HG03280 (cell line): ENCODE data around the gene OR10H1.
A peak's percentile ranks its signal among the peaks of the same experiment; 100 is the strongest.
"Not testable (repeated sequence)": the region's sequence is repeated elsewhere in the genome, so short reads cannot be mapped to it uniquely, and the experiment has no call there.

ENCODE experiments used
- ATAC-seq: cut with Tn5 transposase; IDR thresholded peaks from one replicate; pipeline ENCODE4 v1.9.1; 2021; ENCODE audit warnings: mild to moderate bottlenecking, moderate library complexity; ENCODE audit not compliant: unreplicated experiment

OR10H1 gene, protein sequence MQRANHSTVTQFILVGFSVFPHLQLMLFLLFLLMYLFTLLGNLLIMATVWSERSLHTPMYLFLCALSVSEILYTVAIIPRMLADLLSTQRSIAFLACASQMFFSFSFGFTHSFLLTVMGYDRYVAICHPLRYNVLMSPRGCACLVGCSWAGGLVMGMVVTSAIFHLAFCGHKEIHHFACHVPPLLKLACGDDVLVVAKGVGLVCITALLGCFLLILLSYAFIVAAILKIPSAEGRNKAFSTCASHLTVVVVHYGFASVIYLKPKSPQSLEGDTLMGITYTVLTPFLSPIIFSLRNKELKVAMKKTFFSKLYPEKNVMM

DNA sequence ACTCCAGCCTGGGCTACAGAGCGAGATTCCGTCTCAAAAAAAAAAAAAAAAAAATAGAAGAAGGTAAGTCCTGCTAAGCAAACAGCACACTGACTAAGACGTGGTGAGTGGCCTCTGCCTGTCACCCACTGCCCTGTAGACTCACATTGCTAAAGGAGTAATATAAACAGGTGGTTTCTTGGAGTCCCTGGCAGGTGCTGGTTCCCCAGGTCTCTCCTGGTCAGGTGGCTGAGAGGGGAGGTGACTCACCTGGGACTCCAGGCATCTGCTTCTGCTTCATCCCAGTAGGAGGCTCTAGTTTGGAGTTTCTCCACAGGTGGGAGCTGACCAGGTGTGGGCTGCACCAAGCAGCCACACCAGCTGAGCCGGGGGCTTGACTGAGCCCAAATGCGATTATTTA, at the start of gene OR10H1:
Gene OR10H1, minus strand, starts transcription at position 359 of the 400 bp plus-strand sequence. CDS start 7,627 bp downstream, outside the sequence.
- ATAC-seq = no peak

DNA sequence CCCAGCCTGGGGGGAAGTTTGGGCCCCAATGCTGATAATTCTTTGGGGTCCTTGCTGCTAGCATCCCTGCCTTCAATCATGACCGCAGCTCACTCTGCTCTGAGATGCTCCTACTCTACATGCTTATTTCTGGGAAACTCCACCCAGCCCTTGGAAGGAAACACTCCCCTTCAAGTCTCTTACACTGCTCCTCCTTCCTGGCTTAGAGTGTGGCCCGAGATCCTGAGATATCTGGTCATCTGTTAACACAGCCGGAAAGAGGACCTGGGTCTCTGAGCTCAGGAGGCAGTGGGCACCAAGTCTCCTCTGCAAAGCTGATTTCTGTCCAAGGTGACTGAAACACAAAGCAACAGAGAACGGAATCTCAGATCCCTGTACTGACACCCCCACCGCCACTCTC, 49.4 kb upstream of the OR10H1 start:
- no peak for ATAC-seq

DNA sequence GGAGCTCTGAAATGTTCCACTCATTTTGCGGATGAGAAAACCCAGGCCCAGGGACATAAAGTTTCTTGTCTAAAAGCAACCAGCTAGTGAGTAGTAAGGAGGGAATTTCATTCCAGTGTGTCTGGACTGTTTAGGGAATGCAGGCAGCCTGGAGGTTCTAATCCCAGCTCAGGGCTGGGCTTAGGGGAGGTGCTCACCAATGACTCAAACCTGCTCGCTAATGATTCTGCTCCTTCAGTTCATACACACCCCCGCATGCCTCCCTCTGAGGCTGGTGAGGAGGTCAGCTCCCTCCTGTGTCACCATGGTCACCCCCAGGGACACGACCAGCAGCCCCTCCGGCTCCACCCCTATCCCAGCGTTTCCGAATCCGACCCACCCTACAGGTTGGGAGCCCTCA, 47.8 kb upstream of the OR10H1 start:
- ATAC-seq = no peak

DNA sequence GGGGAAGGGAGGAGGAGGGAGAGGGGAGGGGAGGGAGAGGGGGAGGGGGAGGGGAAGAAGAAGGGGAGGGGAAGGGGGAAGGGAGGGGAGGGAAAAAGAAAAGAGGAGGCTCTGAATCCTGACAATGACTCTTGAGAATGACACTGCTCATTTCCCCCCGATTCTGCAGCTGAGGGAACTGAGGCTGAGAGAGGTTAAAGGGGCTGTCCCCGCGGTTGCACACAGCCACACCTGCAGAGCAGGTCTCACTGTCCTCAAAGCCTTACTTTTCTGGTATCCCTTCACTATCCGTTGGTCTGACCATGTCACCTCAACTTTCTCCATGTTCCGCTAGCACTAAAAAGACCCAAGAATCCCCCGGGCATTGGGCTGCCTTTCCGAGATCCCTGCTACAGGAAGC, 47.0 kb upstream of the OR10H1 start:
- ATAC-seq = no peak

DNA sequence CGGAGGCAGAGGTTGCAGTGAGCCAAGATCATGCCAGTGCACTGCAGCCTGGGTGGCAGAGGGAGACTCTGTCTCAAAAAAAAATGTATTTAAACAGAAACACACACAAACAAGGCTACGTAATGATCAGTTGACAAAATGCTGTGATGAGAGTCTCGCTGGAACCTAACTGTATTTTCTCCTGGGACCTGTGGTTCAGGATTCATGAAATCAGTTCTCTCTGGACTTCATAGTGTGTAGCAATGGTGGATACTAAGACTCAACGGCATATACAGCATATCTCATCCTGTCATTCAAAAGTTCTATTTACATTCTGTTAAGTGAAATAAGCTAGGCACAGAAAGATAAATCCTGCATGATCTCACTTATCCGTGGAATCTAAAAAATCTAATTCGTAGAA, 45.1 kb upstream of the OR10H1 start:
- no peak for ATAC-seq

DNA sequence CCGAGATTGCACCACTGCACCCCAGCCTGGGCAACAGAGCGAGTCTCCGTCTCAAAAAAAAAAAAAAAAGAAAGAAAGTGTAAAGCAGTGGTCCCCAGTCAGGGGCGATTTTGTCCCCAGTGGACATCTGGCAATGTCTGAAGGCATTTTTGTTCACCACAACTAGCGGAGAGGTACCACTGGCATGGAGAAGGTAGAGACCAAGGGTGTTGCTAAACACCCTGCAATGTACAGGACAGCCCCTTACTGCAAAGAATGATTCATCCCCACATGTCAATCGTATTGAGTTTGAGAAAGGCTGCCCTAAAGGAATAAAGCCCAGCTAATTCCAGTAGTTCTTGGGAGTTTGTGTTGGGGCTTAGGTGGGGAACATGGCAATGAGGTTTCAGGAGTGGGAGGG, 43.7 kb upstream of the OR10H1 start:
- no peak for ATAC-seq

DNA sequence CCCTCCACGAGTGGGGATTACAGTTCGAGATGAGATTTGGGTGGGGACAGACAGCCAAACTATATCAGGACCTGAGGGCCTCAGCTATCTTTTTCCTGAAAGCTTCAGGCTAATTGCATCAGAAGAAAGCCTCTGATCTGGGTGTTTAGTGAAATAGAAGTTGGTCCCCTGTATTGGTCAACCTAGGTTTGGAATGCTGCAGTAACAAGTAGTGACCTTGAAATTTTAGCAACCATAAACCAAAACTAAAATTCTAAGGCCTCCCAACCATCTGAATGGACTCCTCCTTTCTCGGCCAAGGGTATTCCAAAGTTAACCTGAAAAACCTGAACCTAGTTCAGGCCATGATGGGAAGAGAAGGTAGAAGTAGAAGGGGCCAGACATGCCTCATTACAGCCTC, 34.9 kb upstream of the OR10H1 start:
- ATAC-seq = no peak

DNA sequence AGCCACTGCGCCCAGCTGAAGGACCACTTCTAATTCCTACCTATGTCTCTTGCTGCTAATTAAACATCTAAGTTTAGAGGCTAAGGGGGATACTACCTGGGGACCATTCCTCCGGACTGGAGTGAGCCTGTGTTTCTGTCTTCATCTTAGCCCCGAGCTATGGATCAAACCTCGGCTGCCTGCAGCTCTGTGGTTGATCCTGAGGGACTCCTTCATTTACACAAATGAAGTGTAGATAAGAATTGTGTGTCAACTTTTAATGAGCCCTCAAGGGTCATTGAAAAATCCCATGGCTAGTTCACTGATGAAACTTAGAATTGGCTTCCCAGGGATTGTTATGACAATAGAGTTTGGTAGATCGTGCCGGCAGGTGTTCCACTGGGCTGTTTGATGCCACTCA, 31.5 kb upstream of the OR10H1 start:
- ATAC-seq = no peak

DNA sequence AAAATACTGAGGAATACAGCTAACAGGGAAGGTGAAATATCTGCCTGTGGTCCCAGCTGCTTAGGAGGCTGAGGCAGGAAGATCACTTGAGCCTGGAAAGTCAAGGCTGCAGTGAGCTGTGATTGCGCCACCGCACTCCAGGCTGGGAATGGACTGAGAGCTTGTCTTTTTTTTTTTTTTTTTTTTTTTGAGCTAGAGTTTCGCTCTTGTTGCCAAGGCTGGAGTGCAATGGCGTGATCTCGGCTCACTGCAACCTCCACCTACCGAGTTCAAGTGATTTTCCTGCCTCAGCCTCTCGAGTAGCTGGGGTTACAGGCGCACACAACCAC, 28.4 kb upstream of the OR10H1 start:
- ATAC-seq = not testable (repeated sequence)

DNA sequence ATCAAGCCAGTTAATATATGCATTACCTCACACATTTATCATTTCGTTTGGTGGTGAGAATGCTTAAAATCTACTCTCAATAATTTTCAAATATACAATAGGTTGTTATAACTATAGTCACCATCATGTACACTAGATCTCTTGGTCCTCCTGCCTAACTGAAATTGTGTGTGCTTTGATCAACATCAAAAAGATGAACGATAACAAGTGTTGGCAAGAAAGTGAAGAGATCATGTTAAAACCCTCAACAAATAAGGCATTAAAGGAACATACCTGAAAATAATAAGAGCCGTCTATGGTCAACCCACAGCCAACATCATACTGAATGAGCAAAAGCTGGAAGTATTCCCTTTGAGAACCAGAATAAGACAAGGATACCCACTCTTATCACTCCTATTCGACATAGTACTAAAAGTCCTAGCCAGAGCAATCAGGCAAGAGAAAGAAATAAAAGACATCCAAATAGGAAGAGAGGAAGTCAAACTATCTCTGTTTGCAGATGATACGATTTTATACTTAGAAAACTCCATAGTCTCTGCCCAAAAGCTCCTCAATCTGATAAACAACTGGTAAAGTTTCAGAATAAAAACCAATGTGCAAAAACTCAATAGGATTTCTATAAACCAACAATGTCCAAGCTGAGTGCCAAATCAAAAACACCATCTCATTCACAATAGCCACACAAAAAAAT, 27.9 kb upstream of the OR10H1 start:
- no peak for ATAC-seq

DNA sequence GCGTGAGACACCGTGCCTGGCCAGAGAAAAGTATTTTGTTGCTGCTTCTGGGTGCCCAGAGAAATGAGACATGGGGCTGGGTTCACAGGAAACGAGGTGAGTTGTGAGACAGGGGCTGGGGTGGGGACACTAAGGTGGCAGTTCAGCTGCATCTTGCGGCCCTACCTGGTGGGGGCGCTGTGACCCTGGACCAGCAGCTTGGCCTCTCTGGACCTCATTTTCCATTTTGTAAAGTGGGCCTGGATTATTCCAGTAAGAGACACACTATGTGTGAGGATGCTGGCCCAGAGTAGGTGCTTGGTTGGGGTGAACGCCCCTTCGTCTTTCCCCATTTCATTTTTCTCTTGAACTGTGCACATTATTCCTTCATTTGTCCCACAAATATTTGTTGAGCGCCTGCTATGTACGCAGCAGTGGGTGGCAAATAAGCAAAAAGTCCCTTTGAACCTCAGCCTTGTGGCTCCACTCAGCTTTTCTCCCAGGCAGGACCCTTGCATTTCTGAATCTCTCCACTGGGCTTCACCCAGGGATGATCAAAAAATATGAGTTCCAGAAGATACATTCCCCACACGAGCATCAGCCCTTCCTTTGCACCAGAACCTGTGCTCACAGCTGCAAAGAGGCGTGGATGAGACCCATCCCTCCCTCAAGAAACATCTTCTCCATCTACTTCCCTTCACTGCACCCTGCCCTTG, 26.6 kb upstream of the OR10H1 start:
- ATAC-seq = no peak

DNA sequence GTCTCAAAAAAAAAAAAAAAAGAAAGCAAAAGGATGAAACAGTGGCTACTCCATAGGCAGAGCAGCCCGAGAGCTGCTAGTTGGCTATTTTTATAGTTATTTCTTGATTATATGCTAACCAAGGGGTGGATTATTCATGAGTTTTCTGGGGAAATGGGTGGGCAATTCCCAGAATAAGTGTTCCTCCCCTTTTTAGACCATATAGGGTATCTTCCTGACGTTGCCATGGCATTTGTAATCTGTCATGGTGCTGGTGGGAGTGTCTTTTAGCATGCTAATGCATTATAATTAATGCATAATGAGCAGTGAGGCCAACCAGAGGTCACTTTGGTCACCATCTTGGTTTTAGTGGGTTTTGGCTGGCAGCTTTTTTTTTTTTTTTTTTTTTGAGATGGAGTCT, 25.4 kb upstream of the OR10H1 start:
- ATAC-seq = no peak

DNA sequence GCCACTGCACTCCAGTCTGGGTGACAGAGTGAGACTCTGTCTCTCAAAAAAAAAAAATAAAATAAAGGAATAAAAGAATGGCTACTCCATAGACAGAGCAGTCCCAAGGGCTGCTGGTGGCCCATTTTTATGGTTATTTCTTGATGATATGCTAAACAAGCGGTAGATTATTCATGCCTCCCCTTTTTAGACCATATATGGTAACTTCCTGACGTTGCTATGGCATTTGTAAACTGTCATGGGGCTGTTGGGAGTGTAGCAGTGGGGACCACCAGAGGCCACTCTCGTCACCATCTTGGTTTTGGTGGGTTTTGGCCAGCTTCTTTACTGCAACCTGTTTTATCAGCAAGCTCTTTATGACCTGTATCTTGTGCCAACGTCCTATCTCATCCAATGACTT, 24.4 kb upstream of the OR10H1 start:
- not testable (repeated sequence) for ATAC-seq

DNA sequence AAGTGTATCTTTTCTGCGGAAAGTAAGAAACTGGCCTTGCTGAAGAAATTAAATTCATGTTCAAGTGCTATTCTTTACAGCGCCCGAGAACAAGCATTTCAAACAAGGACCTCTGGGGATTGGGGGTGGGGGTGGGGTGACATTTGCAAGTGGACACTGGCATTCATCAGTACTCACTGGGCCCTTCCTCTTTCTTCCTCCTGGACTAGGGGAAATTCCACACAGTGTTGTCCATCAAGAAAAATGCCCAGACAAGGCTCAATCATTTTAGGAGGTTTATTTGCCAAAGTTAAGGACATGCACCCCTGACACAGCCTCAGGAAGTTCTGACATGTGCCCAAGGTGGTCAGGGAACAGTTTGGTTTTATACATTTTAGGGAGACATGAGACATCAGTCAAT, 22.9 kb upstream of the OR10H1 start:
- ATAC-seq = no peak

DNA sequence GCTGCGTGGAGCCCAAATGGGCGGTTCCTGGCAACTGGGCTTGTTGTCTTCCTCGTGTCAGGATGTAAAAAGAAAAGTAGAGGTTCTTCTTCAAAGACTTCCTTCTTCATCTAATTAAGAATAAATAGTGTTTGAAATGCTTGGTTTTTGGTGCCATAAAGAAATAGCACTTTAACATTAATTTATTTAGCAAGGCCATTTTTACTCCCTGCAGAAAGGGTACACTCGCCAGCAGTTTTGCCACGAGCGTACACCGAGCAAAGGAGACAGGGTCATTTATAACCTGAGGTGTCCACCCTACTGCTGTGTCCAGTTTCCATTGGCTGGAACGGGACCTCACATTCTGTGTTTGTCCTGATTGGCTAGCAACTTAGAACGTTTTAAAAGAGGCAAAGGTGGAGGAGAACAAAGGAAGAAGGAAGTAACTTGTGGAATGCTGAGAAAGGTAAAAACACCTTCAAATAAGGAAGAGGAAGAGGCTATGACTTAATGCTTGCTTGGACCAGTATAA, 21.8 kb upstream of the OR10H1 start:
- ATAC-seq = no peak

DNA sequence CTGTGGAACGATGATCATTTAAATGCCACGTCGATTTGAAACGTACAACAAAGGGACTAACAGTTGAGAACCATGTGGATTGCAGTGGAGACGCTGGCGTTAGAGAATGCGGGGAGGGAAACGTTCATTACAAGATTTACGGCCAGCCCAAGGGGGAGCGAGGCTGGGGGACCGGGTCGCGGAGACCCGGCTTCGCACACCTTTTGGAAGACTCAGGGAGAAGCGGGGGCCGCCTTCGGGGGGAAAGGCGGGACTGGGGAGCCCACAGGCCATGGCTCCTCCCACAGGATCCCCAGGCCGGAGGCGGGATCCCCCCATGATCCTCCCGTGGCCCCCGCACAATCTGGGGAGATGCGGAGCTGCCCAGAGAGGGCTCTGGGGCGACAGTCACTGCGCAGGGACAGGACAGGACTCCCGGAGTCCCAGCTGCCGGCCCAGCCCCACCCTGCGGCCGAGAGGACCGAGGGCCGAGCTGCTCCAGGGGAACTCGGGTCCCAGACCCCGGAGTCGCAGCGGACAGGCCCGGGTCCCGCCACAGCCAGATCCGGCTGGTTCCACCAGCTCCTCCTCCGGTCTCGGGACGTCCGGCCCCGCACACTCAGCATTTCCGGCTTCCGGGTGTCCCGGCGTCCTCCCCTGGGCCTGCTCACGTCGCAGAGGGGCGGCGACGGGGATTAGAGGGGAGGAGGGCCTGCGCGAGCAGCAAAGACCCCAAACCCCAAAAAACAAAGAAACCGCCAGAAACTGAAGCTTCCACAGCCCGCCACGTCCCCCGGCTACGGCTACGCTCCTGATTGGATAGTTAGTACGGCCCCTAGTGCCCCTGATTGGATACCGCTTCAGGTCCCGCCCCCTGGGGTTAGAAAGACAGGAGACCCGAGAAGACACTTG, 21.1 kb upstream of the OR10H1 start:
- ATAC-seq = peak; percentile 93

DNA sequence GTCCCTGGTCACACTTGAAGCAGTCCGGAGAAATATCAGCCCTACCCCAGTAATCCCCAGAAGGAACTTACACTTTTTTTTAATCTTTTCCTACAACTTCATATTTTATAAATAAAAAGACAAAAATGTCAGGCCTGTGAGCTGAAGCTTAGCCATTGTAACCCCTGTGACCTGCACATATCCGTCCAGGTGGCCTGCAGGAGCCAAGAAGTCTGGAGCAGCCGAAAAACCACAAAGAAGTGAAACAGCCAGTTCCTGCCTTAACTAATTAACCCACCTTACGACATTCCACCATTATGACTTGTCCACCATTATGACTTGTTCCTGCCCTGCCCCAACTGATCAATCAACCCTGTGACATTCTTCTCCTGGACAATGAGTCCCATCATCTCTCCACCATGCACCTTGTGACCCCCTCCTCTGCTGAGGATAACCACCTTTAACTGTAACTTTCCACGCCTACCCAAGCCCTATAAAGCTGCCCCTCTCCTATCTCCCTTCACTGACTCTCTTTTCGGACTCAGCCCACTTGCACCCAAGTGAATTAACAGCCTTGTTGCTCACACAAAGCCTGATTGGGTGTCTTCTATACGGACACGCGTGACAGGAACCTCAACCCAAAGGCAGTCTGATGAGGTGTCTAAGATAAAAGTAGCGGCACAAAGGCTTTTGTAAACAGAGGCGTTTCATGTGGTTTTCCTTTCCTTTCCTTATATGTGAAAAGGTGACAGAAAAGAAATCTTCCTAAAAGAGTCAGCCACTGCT, 20.3 kb upstream of the OR10H1 start:
- ATAC-seq = not testable (repeated sequence)

DNA sequence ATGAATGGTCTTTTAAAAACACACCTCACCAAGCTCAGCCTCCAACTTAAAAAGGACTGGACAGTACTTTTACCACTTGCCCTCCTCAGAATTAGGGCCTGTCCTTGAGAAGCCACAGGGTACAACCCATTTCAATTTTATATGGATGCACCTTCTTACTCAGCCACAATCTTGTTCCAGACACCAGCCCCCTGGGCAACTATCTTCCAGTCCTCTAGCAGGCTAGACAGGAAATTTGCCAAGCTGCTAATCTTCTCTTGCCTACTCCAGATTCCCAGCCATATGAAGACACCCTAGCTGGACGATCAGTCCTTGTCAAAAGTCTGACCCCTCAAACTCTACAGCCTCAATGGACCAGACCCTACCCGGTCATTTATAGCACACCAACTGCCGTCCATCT, 18.8 kb upstream of the OR10H1 start:
- ATAC-seq = not testable (repeated sequence)

DNA sequence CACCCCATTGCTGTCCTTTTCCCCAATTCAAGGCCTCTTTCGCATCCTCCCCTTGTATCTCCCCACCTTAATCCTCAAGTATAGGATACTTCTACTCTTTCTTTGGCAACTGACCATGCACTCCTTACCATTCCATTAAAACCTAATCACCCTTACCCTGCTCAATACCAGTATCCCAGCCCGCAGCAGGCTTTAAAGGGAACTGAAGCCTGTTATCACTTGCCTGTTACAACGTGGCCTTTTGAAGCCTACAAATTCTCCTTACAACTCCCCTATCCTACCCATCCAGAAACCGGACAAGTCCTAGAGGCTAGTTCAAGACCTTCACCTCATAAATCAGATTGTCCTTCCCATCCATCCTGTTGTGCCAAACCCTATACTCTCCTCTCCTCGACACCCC, 16.2 kb upstream of the OR10H1 start:
- no peak for ATAC-seq

DNA sequence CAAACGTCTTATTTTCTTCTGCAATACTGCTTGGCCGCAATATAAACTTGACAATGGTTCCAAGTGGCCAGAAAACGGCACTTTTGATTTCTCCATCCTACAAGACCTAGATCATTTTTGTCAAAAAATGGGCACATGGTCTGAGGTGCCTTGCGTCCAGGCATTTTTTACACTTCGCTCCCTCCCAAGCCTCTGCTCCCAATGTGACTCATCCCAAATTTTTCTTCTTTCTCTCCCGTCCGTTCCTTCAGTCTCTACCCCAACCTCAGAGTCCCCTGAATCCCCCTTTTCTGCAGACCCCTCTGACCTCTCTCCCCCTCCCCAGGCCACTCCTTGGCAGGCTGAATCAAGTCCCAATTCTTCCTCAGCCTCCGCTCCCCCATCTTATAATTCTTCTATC, 14.3 kb upstream of the OR10H1 start:
- ATAC-seq = no peak
